ENCODE data around the gene TRMT44.
"Not testable (repeated sequence)": the region's sequence is repeated elsewhere in the genome, so short reads cannot be mapped to it uniquely, and the experiment has no call there.

The TRMT44 gene

DNA sequence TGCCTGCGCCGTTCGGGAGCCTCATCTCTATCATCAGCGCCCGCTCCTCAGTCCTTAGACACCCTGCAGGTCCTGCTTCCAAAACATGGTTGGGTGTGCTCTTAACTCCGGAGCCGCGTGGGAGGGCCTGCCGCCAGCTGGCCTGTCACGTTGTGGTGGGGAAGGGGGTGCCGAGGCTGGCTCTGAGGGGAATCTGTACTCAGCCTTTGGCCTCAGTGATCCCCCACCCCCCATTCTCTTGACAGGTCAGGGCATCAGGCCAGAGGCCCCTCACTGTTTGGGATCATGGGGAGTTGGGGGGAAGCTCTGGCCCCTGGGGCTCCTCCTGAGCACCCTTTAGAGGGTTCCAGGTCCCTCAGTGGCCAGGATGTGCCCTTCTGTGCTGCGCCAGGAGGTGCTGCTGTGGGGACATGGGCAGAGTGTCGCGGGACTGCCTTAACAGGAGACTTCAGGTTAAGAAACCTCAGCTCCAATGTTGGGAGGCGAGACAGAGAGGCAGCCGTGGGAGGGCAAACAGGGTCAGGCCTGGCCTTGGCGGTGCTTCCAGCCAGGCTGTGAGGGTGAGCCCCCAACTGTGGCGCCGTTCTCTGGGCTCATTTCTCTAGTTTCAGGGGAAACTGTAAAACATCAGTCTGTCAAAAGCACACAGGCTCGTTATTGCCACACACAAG is 33.5 kb downstream of the TRMT44 start:
- H3K4me3 ChIP-seq (ENCODE audit: insufficient read depth, low read depth, low read length, poor library complexity, severe bottlenecking): no peak overlapping the region
- H3K27ac ChIP-seq (ENCODE audit: insufficient read depth, low read length, poor library complexity, severe bottlenecking): no peak overlapping the region
- no peaks in the 10 kb centered on the region for H3K4me1 ChIP-seq (ENCODE audit: control insufficient read depth, insufficient read depth, low read length, poor library complexity, severe bottlenecking)
- H3K36me3 ChIP-seq (ENCODE audit: control insufficient read depth, insufficient read depth, low read length): peaks cover 32% of the 10 kb centered on the region
- DNase-seq: no peak
- no peaks in the 10 kb centered on the region for H3K9me3 ChIP-seq (ENCODE audit: control insufficient read depth, low read length)
- H3K27me3 ChIP-seq (replicated peaks; ENCODE audit: control insufficient read depth, insufficient read depth, low read length, poor library complexity, severe bottlenecking): no peaks in the 10 kb centered on the region

GRCh38 chr4:8474856-8475255 is 34.3 kb downstream of the TRMT44 start:
- H3K27ac ChIP-seq (ENCODE audit: insufficient read depth, low read length, poor library complexity, severe bottlenecking): no peak overlapping the region
- DNase-seq: no peak
- peaks cover 24% of the 10 kb centered on the region for H3K36me3 ChIP-seq (ENCODE audit: control insufficient read depth, insufficient read depth, low read length)
- no peaks in the 10 kb centered on the region for H3K4me1 ChIP-seq (ENCODE audit: control insufficient read depth, insufficient read depth, low read length, poor library complexity, severe bottlenecking)
- no peak overlapping the region for H3K4me3 ChIP-seq (ENCODE audit: insufficient read depth, low read depth, low read length, poor library complexity, severe bottlenecking)
- H3K9me3 ChIP-seq (ENCODE audit: control insufficient read depth, low read length): no peaks in the 10 kb centered on the region
- H3K27me3 ChIP-seq (replicated peaks; ENCODE audit: control insufficient read depth, insufficient read depth, low read length, poor library complexity, severe bottlenecking): no peaks in the 10 kb centered on the region

- H3K27ac ChIP-seq (ENCODE audit: insufficient read depth, low read length, poor library complexity, severe bottlenecking): no peak overlapping the region
- no peak overlapping the region for H3K4me3 ChIP-seq (ENCODE audit: insufficient read depth, low read depth, low read length, poor library complexity, severe bottlenecking)
- H3K27me3 ChIP-seq (replicated peaks; ENCODE audit: control insufficient read depth, insufficient read depth, low read length, poor library complexity, severe bottlenecking): no peaks in the 10 kb centered on the region
- no peak for DNase-seq
- no peaks in the 10 kb centered on the region for H3K9me3 ChIP-seq (ENCODE audit: control insufficient read depth, low read length)
- H3K4me1 ChIP-seq (ENCODE audit: control insufficient read depth, insufficient read depth, low read length, poor library complexity, severe bottlenecking): no peaks in the 10 kb centered on the region
- peaks cover 22% of the 10 kb centered on the region for H3K36me3 ChIP-seq (ENCODE audit: control insufficient read depth, insufficient read depth, low read length)
Observed at GRCh38 chr4:8475751-8476575, 35.4 kb downstream of the TRMT44 start.

- Histone ChIP-seq H3K9me3 (ENCODE audit: control insufficient read depth, low read length) (no peaks in the 10 kb centered on the region), H3K4me1 (ENCODE audit: control insufficient read depth, insufficient read depth, low read length, poor library complexity, severe bottlenecking) (no peaks in the 10 kb centered on the region), H3K36me3 (ENCODE audit: control insufficient read depth, insufficient read depth, low read length) (peaks cover 16% of the 10 kb centered on the region)
Observed at GRCh38 chr4:8477095-8477635, 36.6 kb downstream of the TRMT44 start.

DNA sequence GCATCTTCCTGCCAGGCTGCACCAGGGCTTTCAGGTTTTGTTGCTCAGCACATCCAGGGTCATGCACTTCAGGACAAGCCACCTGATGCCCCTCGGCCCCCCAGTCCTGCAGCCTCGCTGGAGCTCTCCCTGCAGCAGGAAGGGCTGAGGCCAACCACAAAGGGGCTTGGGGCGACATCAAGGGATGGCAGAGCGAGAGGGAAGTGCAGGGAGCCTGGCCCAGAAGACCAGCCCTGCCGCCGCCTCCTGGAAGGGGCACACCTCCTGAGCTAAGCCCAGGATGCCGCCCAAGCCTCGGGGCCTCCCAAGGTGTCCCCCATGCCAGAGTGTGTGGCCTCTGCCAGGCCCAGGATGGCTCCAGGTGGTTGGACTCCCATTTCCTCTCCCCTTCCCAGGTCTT is 37.1 kb downstream of the TRMT44 start:
- Histone ChIP-seq H3K27ac (ENCODE audit: insufficient read depth, low read length, poor library complexity, severe bottlenecking) (no peak overlapping the region), H3K27me3 (replicated peaks; ENCODE audit: control insufficient read depth, insufficient read depth, low read length, poor library complexity, severe bottlenecking) (no peaks in the 10 kb centered on the region), H3K4me1 (ENCODE audit: control insufficient read depth, insufficient read depth, low read length, poor library complexity, severe bottlenecking) (no peaks in the 10 kb centered on the region), H3K9me3 (ENCODE audit: control insufficient read depth, low read length) (no peaks in the 10 kb centered on the region), H3K36me3 (ENCODE audit: control insufficient read depth, insufficient read depth, low read length) (peaks cover 16% of the 10 kb centered on the region), H3K4me3 (ENCODE audit: insufficient read depth, low read depth, low read length, poor library complexity, severe bottlenecking) (no peak overlapping the region)
- DNase-seq: no peak

More at GRCh38 chr4:8477095-8477635, 36.6 kb downstream of the TRMT44 start:
- H3K27me3 ChIP-seq (replicated peaks; ENCODE audit: control insufficient read depth, insufficient read depth, low read length, poor library complexity, severe bottlenecking): no peaks in the 10 kb centered on the region
- H3K4me3 ChIP-seq (ENCODE audit: insufficient read depth, low read depth, low read length, poor library complexity, severe bottlenecking): no peak overlapping the region
- no peak for DNase-seq
- no peak overlapping the region for H3K27ac ChIP-seq (ENCODE audit: insufficient read depth, low read length, poor library complexity, severe bottlenecking)

DNA sequence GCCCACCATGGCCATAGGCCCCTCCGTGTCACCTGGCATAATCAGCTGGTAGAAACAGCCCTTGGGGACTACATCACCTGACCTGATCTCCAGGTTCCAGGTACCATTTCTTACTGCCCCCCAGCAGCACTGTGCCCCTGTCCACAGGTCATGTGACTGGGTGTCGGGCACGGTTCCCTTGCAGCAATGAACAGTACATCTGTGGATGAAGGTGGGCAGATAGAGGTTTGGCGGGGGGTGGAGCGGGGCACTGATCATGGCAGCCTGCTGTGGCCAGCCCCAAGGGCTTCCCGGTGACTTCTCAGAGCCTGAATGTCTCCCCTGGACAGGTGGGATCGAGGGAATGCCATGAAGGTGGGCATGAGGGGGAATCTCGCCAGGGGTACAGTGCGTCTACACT is 37.8 kb downstream of the TRMT44 start:
- H3K27me3 ChIP-seq (replicated peaks; ENCODE audit: control insufficient read depth, insufficient read depth, low read length, poor library complexity, severe bottlenecking): no peaks in the 10 kb centered on the region
- H3K4me1 ChIP-seq (ENCODE audit: control insufficient read depth, insufficient read depth, low read length, poor library complexity, severe bottlenecking): no peaks in the 10 kb centered on the region
- H3K9me3 ChIP-seq (ENCODE audit: control insufficient read depth, low read length): no peaks in the 10 kb centered on the region
- H3K36me3 ChIP-seq (ENCODE audit: control insufficient read depth, insufficient read depth, low read length): peaks cover 16% of the 10 kb centered on the region
- H3K27ac ChIP-seq (ENCODE audit: insufficient read depth, low read length, poor library complexity, severe bottlenecking): no peak overlapping the region
- DNase-seq: no peak
- H3K4me3 ChIP-seq (ENCODE audit: insufficient read depth, low read depth, low read length, poor library complexity, severe bottlenecking): no peak overlapping the region

DNA sequence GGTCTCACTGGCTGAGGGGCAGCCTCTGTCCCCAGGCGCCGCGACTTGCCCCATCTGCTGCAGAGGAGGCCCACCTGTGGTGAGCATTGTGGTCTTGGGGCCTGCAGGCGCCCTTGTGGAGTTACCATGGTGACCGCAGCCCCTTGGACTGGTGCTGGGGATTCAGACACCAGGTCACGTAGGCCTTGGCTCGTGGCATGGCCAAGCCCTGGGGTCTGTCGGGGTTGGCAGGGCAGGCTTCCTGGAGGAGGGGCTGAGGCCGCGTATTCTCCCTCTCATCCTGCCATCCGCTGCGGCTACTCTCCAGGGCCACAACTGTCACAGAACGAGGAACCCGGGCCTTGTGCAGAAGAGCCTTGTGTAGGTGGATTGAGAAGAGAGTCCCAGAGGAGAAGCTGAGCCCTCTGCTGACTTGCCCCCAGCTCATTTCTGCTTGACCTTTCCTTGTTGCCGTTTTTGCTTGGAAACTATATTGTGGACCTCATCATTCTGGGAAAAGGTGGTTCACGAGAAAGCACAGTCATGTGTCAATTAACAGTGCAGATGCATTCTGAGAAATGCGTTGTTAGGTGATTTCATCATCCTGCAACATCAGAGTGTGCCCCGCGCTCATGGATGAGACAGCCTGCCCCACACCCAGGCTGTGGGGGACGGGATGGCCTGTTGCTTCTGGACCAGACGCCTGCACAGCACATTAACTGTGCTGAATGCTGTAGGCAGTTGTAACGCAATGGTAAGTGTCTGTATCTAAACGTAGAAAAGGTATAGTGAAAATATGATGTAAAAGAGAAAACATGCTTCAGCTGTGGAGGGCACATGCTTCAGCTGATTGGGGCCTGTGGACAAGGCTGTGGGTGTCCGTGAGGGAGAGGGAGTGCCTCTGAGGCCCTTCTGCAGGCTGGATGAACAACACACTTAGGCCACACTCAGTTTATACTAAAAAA is 38.5 kb downstream of the TRMT44 start:
- Histone ChIP-seq H3K27ac (ENCODE audit: insufficient read depth, low read length, poor library complexity, severe bottlenecking) (no peak overlapping the region), H3K4me1 (ENCODE audit: control insufficient read depth, insufficient read depth, low read length, poor library complexity, severe bottlenecking) (no peaks in the 10 kb centered on the region), H3K4me3 (ENCODE audit: insufficient read depth, low read depth, low read length, poor library complexity, severe bottlenecking) (no peak overlapping the region), H3K27me3 (replicated peaks; ENCODE audit: control insufficient read depth, insufficient read depth, low read length, poor library complexity, severe bottlenecking) (no peaks in the 10 kb centered on the region), H3K36me3 (ENCODE audit: control insufficient read depth, insufficient read depth, low read length) (peaks cover 16% of the 10 kb centered on the region), H3K9me3 (ENCODE audit: control insufficient read depth, low read length) (no peaks in the 10 kb centered on the region)
- DNase-seq: no peak

DNA sequence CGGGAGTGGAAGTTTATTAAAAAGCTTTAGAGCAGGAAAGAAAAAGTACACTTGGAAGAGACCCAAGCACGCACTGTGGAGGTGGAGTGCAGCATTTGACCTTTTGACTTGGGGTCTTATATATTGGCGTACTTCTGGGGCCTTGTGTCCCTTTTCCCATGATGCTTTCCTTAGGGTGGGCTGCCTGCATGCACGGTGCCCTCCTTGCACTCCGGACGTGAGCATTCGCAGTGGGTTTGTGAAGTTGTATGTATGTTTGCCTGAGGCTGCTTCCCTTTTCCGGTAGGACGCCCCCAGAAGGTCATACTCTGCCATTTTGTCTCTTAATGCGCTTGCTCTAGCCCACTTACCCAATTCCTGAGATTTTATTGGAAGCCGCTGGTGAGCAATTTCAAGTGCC is 39.6 kb downstream of the TRMT44 start:
- Histone ChIP-seq H3K9me3 (ENCODE audit: control insufficient read depth, low read length) (no peaks in the 10 kb centered on the region), H3K4me1 (ENCODE audit: control insufficient read depth, insufficient read depth, low read length, poor library complexity, severe bottlenecking) (no peaks in the 10 kb centered on the region), H3K36me3 (ENCODE audit: control insufficient read depth, insufficient read depth, low read length) (peaks cover 11% of the 10 kb centered on the region), H3K27ac (ENCODE audit: insufficient read depth, low read length, poor library complexity, severe bottlenecking) (no peak overlapping the region), H3K4me3 (ENCODE audit: insufficient read depth, low read depth, low read length, poor library complexity, severe bottlenecking) (no peak overlapping the region), H3K27me3 (replicated peaks; ENCODE audit: control insufficient read depth, insufficient read depth, low read length, poor library complexity, severe bottlenecking) (no peaks in the 10 kb centered on the region)
- DNase-seq: no peak

GRCh38 chr4:8486643-8487042 is 46.1 kb downstream of the TRMT44 start:
- not testable (repeated sequence) for DNase-seq; H3K27me3 ChIP-seq (replicated peaks; ENCODE audit: control insufficient read depth, insufficient read depth, low read length, poor library complexity, severe bottlenecking); H3K4me1 ChIP-seq (ENCODE audit: control insufficient read depth, insufficient read depth, low read length, poor library complexity, severe bottlenecking); H3K9me3 ChIP-seq (ENCODE audit: control insufficient read depth, low read length); H3K36me3 ChIP-seq (ENCODE audit: control insufficient read depth, insufficient read depth, low read length); H3K27ac ChIP-seq (ENCODE audit: insufficient read depth, low read length, poor library complexity, severe bottlenecking); H3K4me3 ChIP-seq (ENCODE audit: insufficient read depth, low read depth, low read length, poor library complexity, severe bottlenecking)

Data from effector memory CD4-positive, alpha-beta T cell (primary cell).